ENCODE measurements around the gene FANK1.

DNA sequence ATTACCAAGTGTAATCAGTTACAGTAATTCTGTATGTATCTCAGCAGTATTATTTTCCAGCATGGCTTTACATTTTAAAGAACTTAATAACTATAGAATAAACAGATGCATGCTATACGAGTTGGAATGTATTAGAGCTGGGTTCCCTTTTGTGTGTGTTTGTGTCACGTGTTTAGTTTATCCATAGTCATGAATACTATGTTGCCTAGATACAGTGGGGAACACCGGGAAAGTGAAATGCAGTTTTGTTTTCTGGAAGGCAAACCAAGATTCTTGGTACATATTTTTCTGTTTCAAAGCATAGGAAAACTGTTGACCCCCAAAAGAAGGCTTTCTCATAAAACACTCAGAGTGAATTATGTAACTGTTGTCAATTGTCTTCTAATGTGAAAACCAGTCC, 119.0 kb downstream of the FANK1 start:
- TF ChIP-seq, protein P1, sequence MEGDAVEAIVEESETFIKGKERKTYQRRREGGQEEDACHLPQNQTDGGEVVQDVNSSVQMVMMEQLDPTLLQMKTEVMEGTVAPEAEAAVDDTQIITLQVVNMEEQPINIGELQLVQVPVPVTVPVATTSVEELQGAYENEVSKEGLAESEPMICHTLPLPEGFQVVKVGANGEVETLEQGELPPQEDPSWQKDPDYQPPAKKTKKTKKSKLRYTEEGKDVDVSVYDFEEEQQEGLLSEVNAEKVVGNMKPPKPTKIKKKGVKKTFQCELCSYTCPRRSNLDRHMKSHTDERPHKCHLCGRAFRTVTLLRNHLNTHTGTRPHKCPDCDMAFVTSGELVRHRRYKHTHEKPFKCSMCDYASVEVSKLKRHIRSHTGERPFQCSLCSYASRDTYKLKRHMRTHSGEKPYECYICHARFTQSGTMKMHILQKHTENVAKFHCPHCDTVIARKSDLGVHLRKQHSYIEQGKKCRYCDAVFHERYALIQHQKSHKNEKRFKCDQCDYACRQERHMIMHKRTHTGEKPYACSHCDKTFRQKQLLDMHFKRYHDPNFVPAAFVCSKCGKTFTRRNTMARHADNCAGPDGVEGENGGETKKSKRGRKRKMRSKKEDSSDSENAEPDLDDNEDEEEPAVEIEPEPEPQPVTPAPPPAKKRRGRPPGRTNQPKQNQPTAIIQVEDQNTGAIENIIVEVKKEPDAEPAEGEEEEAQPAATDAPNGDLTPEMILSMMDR (IDR thresholded peaks at IDR 0.05) = no peak
- TF ChIP-seq POLR2A (IDR thresholded peaks at IDR 0.05) = no peak
